ENCODE results near the gene ACTR1A. TPM values are rescaled to one million over a fixed set of nuclear protein-coding genes. Genes with fewer than 3 reads are reported as not detected.
A peak's percentile ranks its signal among the peaks of the same experiment; 100 is the strongest.

ACTR1A gene
- total RNA-seq, 2 donors from 2014 or later: 91.6 to 114 TPM

GRCh38 chr10:102542800-102543418 lies 40.4 kb upstream of the ACTR1A start:
- Histone ChIP-seq H3K36me3 (ENCODE audit: control insufficient read depth, insufficient read depth, low read length) (peaks cover 3% of the 10 kb centered on the region), H3K27ac (ENCODE audit: low read depth, low read length) (peak overlapping the region; percentile 49), H3K4me3 (ENCODE audit: low read length) (no peak overlapping the region), H3K9ac (ENCODE audit: extremely low read depth, low read length, poor library complexity, severe bottlenecking) (no peak overlapping the region), H3K9me3 (ENCODE audit: control insufficient read depth, low read length) (no peaks in the 10 kb centered on the region), H3K4me1 (ENCODE audit: control insufficient read depth, insufficient read depth, low read length) (no peaks in the 10 kb centered on the region), H3K27me3 (ENCODE audit: control insufficient read depth, insufficient read depth, low read length, poor library complexity, severe bottlenecking) (no peaks in the 10 kb centered on the region)
- Mint-ChIP-seq H3K27ac (no peak overlapping the region), H3K9me3 (no peaks in the 10 kb centered on the region), H3K4me1 (peaks cover 2% of the 10 kb centered on the region), H3K27me3 (ENCODE audit: insufficient read depth) (no peaks in the 10 kb centered on the region), H3K4me3 (no peak overlapping the region), H3K36me3 (ENCODE audit: low read depth) (peaks cover 1% of the 10 kb centered on the region)
- no peak for TF ChIP-seq CTCF (conservative IDR thresholded peaks at IDR 0.05)
- WGBS, 2 experiments (ENCODE audit: insufficient coverage in 1 of 2, insufficient read length in 1 of 2): 93 to 94% methylated on average over 4 to 7 of the region's 8 CpGs
- DNase-seq: peak; percentile 30

GRCh38 chr10:102540023-102540422 lies 37.5 kb upstream of the ACTR1A start:
- H3K27ac Mint-ChIP-seq: no peak overlapping the region
- DNase-seq: no peak
- H3K36me3 Mint-ChIP-seq (ENCODE audit: low read depth): peaks cover 6% of the 10 kb centered on the region
- no peaks in the 10 kb centered on the region for H3K4me1 ChIP-seq (ENCODE audit: control insufficient read depth, insufficient read depth, low read length)
- no peaks in the 10 kb centered on the region for H3K27me3 Mint-ChIP-seq (ENCODE audit: insufficient read depth)
- no peaks in the 10 kb centered on the region for H3K9me3 Mint-ChIP-seq
- no peak overlapping the region for H3K4me3 Mint-ChIP-seq
- peaks cover 3% of the 10 kb centered on the region for H3K36me3 ChIP-seq (ENCODE audit: control insufficient read depth, insufficient read depth, low read length)
- no peak overlapping the region for H3K4me3 ChIP-seq (ENCODE audit: low read length)
- no peaks in the 10 kb centered on the region for H3K27me3 ChIP-seq (ENCODE audit: control insufficient read depth, insufficient read depth, low read length, poor library complexity, severe bottlenecking)
- WGBS, 2 experiments (ENCODE audit: insufficient coverage in 1 of 2, insufficient read length in 1 of 2): 92% methylated on average over 1 of the region's 1 CpG; no CpG with 5 or more reads in 1 of the 2 experiments
- no peak overlapping the region for H3K27ac ChIP-seq (ENCODE audit: low read depth, low read length)
- no peak overlapping the region for H3K9ac ChIP-seq (ENCODE audit: extremely low read depth, low read length, poor library complexity, severe bottlenecking)
- peaks cover 2% of the 10 kb centered on the region for H3K4me1 Mint-ChIP-seq
- H3K9me3 ChIP-seq (ENCODE audit: control insufficient read depth, low read length): no peaks in the 10 kb centered on the region
- TF ChIP-seq CTCF (conservative IDR thresholded peaks at IDR 0.05): peak; percentile 64

DNA sequence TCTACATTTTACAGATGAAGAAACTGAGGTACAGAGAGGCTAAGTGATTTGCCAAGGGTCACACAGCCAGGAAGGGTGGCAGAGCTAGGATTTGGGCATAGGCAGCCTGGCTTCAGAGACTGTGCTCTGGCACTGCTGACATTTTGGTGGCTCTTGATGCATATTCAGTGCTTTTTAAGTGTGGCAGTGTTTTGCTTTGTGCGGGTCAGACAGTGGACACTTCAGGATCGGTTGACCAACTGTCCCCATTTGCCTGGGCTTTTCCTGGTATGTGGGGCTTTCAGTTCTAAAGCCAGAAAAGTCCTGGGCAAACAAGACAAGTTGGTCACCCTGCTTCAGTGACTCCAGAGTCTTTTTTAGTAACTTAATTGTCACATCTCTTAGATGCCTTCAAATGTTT lies 36.3 kb upstream of the ACTR1A start:
- Mint-ChIP-seq H3K9me3 (no peaks in the 10 kb centered on the region), H3K4me1 (peaks cover 2% of the 10 kb centered on the region), H3K36me3 (ENCODE audit: low read depth) (peaks cover 5% of the 10 kb centered on the region), H3K4me3 (no peak overlapping the region), H3K27me3 (ENCODE audit: insufficient read depth) (no peaks in the 10 kb centered on the region), H3K27ac (no peak overlapping the region)
- no peaks in the 10 kb centered on the region for H3K27me3 ChIP-seq (ENCODE audit: control insufficient read depth, insufficient read depth, low read length, poor library complexity, severe bottlenecking)
- H3K27ac ChIP-seq (ENCODE audit: low read depth, low read length): no peak overlapping the region
- WGBS, 2 experiments (ENCODE audit: insufficient coverage in 1 of 2, insufficient read length in 1 of 2): 92% methylated on average over 2 of the region's 2 CpGs
- no peak overlapping the region for H3K4me3 ChIP-seq (ENCODE audit: low read length)
- no peaks in the 10 kb centered on the region for H3K9me3 ChIP-seq (ENCODE audit: control insufficient read depth, low read length)
- no peak overlapping the region for H3K9ac ChIP-seq (ENCODE audit: extremely low read depth, low read length, poor library complexity, severe bottlenecking)
- no peak for DNase-seq
- H3K36me3 ChIP-seq (ENCODE audit: control insufficient read depth, insufficient read depth, low read length): peaks cover 3% of the 10 kb centered on the region
- TF ChIP-seq CTCF (conservative IDR thresholded peaks at IDR 0.05): no peak
- H3K4me1 ChIP-seq (ENCODE audit: control insufficient read depth, insufficient read depth, low read length): no peaks in the 10 kb centered on the region

Data from endodermal cell (in vitro differentiated cells).